ENCODE data around the gene ADPRS.

The ADPRS gene

DNA sequence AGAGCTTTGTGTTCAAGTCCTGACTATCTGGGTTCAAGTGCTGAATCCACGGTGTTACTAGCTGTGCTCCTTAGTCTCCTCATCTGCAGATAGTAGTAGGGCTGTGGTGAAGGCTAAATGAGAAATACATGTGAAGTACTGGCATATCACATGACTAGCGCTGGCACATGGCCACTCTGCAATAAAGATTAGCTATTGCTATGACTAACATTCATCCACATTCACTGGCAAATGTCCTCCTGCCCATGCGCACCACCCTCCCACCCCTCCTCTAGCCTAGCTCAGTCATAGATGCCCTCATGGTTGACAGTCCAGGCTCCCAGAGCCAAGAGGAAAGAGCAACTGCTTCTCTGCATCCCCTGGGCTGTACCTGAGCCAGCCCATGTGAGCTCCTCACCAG is 44.8 kb downstream of the ADPRS start (continued):
- TF ChIP-seq, protein P1, sequence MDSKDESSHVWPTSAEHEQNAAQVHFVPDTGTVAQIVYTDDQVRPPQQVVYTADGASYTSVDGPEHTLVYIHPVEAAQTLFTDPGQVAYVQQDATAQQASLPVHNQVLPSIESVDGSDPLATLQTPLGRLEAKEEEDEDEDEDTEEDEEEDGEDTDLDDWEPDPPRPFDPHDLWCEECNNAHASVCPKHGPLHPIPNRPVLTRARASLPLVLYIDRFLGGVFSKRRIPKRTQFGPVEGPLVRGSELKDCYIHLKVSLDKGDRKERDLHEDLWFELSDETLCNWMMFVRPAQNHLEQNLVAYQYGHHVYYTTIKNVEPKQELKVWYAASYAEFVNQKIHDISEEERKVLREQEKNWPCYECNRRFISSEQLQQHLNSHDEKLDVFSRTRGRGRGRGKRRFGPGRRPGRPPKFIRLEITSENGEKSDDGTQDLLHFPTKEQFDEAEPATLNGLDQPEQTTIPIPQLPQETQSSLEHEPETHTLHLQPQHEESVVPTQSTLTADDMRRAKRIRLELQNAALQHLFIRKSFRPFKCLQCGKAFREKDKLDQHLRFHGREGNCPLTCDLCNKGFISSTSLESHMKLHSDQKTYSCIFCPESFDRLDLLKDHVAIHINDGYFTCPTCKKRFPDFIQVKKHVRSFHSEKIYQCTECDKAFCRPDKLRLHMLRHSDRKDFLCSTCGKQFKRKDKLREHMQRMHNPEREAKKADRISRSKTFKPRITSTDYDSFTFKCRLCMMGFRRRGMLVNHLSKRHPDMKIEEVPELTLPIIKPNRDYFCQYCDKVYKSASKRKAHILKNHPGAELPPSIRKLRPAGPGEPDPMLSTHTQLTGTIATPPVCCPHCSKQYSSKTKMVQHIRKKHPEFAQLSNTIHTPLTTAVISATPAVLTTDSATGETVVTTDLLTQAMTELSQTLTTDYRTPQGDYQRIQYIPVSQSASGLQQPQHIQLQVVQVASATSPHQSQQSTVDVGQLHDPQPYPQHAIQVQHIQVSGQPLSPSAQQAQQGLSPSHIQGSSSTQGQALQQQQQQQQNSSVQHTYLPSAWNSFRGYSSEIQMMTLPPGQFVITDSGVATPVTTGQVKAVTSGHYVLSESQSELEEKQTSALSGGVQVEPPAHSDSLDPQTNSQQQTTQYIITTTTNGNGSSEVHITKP (tag by site-specific recombination; IDR thresholded peaks at IDR 0.05): peak; percentile 26; the same call in 1 of the 2 replicates
- TF ChIP-seq ZNF10 (tag by site-specific recombination; IDR thresholded peaks at IDR 0.05): peak; percentile 32; the same call in 1 of the 2 replicates
- TF ChIP-seq ZNF654 (tag by site-specific recombination; IDR thresholded peaks at IDR 0.05; ENCODE audit: low read depth): no peak
- 0 out of 2 replicates have a peak, but pooled peaks have one; percentile 20 for TF ChIP-seq SP3 (tag by site-specific recombination; IDR thresholded peaks at IDR 0.05)
- TF ChIP-seq KLF8 (tag by site-specific recombination; IDR thresholded peaks at IDR 0.05): 0 out of 2 replicates have a peak, but pooled peaks have one; percentile 30
- TF ChIP-seq ZBTB48 (tag by site-specific recombination; IDR thresholded peaks at IDR 0.05): 0 out of 2 replicates have a peak, but pooled peaks have one; percentile 7
- TF ChIP-seq ZNF660 (tag by site-specific recombination; IDR thresholded peaks at IDR 0.05): no peak
- TF ChIP-seq YY2 (tag by site-specific recombination; IDR thresholded peaks at IDR 0.05): no peak
- 0 out of 2 replicates have a peak, but pooled peaks have one; percentile 17 for TF ChIP-seq ZNF324 (tag by site-specific recombination; IDR thresholded peaks at IDR 0.05)
- TF ChIP-seq ZNF266 (tag by site-specific recombination; IDR thresholded peaks at IDR 0.05; ENCODE audit: low read depth): no peak
- no peak for TF ChIP-seq ZNF138 (tag by site-specific recombination; IDR thresholded peaks at IDR 0.05; ENCODE audit: borderline replicate concordance)
- peak; percentile 59 for TF ChIP-seq ZNF335 (tag by site-specific recombination; conservative IDR thresholded peaks at IDR 0.05)
- TF ChIP-seq ZNF391 (tag by site-specific recombination; IDR thresholded peaks at IDR 0.05; ENCODE audit: borderline replicate concordance, low read depth): no peak
- TF ChIP-seq ZNF211 (tag by site-specific recombination; IDR thresholded peaks at IDR 0.05; ENCODE audit: low read depth): no peak
- no peak for TF ChIP-seq SETDB1 (IDR thresholded peaks at IDR 0.05; ENCODE audit: insufficient read length, low read length)
- TF ChIP-seq, protein P2, sequence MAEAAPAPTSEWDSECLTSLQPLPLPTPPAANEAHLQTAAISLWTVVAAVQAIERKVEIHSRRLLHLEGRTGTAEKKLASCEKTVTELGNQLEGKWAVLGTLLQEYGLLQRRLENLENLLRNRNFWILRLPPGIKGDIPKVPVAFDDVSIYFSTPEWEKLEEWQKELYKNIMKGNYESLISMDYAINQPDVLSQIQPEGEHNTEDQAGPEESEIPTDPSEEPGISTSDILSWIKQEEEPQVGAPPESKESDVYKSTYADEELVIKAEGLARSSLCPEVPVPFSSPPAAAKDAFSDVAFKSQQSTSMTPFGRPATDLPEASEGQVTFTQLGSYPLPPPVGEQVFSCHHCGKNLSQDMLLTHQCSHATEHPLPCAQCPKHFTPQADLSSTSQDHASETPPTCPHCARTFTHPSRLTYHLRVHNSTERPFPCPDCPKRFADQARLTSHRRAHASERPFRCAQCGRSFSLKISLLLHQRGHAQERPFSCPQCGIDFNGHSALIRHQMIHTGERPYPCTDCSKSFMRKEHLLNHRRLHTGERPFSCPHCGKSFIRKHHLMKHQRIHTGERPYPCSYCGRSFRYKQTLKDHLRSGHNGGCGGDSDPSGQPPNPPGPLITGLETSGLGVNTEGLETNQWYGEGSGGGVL (tag by site-specific recombination; IDR thresholded peaks at IDR 0.05): 0 out of 2 replicates have a peak, but pooled peaks have one; percentile 13
- no peak for TF ChIP-seq KLF1 (tag by site-specific recombination; IDR thresholded peaks at IDR 0.05)
- no peak for TF ChIP-seq ZNF555 (tag by site-specific recombination; conservative IDR thresholded peaks at IDR 0.05)
- TF ChIP-seq, protein P3, sequence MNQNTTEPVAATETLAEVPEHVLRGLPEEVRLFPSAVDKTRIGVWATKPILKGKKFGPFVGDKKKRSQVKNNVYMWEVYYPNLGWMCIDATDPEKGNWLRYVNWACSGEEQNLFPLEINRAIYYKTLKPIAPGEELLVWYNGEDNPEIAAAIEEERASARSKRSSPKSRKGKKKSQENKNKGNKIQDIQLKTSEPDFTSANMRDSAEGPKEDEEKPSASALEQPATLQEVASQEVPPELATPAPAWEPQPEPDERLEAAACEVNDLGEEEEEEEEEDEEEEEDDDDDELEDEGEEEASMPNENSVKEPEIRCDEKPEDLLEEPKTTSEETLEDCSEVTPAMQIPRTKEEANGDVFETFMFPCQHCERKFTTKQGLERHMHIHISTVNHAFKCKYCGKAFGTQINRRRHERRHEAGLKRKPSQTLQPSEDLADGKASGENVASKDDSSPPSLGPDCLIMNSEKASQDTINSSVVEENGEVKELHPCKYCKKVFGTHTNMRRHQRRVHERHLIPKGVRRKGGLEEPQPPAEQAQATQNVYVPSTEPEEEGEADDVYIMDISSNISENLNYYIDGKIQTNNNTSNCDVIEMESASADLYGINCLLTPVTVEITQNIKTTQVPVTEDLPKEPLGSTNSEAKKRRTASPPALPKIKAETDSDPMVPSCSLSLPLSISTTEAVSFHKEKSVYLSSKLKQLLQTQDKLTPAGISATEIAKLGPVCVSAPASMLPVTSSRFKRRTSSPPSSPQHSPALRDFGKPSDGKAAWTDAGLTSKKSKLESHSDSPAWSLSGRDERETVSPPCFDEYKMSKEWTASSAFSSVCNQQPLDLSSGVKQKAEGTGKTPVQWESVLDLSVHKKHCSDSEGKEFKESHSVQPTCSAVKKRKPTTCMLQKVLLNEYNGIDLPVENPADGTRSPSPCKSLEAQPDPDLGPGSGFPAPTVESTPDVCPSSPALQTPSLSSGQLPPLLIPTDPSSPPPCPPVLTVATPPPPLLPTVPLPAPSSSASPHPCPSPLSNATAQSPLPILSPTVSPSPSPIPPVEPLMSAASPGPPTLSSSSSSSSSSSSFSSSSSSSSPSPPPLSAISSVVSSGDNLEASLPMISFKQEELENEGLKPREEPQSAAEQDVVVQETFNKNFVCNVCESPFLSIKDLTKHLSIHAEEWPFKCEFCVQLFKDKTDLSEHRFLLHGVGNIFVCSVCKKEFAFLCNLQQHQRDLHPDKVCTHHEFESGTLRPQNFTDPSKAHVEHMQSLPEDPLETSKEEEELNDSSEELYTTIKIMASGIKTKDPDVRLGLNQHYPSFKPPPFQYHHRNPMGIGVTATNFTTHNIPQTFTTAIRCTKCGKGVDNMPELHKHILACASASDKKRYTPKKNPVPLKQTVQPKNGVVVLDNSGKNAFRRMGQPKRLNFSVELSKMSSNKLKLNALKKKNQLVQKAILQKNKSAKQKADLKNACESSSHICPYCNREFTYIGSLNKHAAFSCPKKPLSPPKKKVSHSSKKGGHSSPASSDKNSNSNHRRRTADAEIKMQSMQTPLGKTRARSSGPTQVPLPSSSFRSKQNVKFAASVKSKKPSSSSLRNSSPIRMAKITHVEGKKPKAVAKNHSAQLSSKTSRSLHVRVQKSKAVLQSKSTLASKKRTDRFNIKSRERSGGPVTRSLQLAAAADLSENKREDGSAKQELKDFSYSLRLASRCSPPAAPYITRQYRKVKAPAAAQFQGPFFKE (tag by site-specific recombination; IDR thresholded peaks at IDR 0.05; ENCODE audit: borderline replicate concordance): no peak
- 0 out of 2 replicates have a peak, but pooled peaks have one; percentile 37 for TF ChIP-seq ZXDB (tag by site-specific recombination; IDR thresholded peaks at IDR 0.05)
- no peak for TF ChIP-seq ZNF664 (tag by site-specific recombination; IDR thresholded peaks at IDR 0.05)
- TF ChIP-seq ZNF629 (tag by site-specific recombination; IDR thresholded peaks at IDR 0.05): 0 out of 2 replicates have a peak, but pooled peaks have one; percentile 15
- no peak for TF ChIP-seq ZNF202 (tag by site-specific recombination; IDR thresholded peaks at IDR 0.05; ENCODE audit: borderline replicate concordance)
- TF ChIP-seq ZBTB20 (tag by site-specific recombination; IDR thresholded peaks at IDR 0.05): peak; percentile 34
- TF ChIP-seq, protein P4, sequence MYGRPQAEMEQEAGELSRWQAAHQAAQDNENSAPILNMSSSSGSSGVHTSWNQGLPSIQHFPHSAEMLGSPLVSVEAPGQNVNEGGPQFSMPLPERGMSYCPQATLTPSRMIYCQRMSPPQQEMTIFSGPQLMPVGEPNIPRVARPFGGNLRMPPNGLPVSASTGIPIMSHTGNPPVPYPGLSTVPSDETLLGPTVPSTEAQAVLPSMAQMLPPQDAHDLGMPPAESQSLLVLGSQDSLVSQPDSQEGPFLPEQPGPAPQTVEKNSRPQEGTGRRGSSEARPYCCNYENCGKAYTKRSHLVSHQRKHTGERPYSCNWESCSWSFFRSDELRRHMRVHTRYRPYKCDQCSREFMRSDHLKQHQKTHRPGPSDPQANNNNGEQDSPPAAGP (tag by site-specific recombination; IDR thresholded peaks at IDR 0.05): no peak
- TF ChIP-seq ZSCAN16 (tag by site-specific recombination; IDR thresholded peaks at IDR 0.05): no peak
- TF ChIP-seq ZNF768 (tag by site-specific recombination; IDR thresholded peaks at IDR 0.05): no peak
- TF ChIP-seq ZFP41 (tag by site-specific recombination; IDR thresholded peaks at IDR 0.05; ENCODE audit: borderline replicate concordance): no peak
- peak; percentile 62 for TF ChIP-seq ZNF24 (tag by site-specific recombination; IDR thresholded peaks at IDR 0.05)

All from HEK293 (cell line).